GM12878 (cell line): ENCODE data around the gene PCNX1.

ENCODE experiments used
- CTCF ChIP-seq, 3 experiments: IDR thresholded peaks in 2 of 3; conservative IDR thresholded peaks in 1 of 3; 2 replicates each; pipeline ENCODE4 v1.5.1; 2011; ENCODE audit warnings: low read depth in 3 of 3, low read length in 3 of 3, mild to moderate bottlenecking in 3 of 3, control low read depth in 2 of 3, moderate library complexity in 2 of 3, inconsistent platforms in 1 of 3, mixed read lengths in 1 of 3; ENCODE audit not compliant: control insufficient read depth in 2 of 3, insufficient read depth in 1 of 3; ENCODE audit errors: extremely low read depth in 1 of 3
- EP300 ChIP-seq, 2 experiments: fragments of 150-350 bp in 1 of 2; IDR thresholded peaks; 2 replicates each; pipeline ENCODE4 v1.6.1; 2011 to 2012; ENCODE audit warnings: low read depth in 2 of 2, low read length in 2 of 2, borderline replicate concordance in 1 of 2, improper control_type of control experiment in 1 of 2, inconsistent platforms in 1 of 2; ENCODE audit not compliant: control insufficient read depth in 1 of 2
- EZH2 ChIP-seq: IDR thresholded peaks from 2 replicates; pipeline ENCODE4 v1.6.1; 2012; ENCODE audit warnings: low read depth, mild to moderate bottlenecking, control low read depth, inconsistent platforms, low read length, borderline replicate concordance; ENCODE audit not compliant: control insufficient read depth
- IKZF2 ChIP-seq, 2 experiments: fragments of 450-650 bp; IDR thresholded peaks; 2 replicates each; pipeline ENCODE4 v1.6.1; 2017; ENCODE audit warnings: mild to moderate bottlenecking in 2 of 2, moderate library complexity in 2 of 2
- IRF3 ChIP-seq: fragments of 450-650 bp; IDR thresholded peaks from 2 replicates; pipeline ENCODE4 v1.6.1; 2014; ENCODE audit warnings: mild to moderate bottlenecking
- POLR2AphosphoS5 ChIP-seq: IDR thresholded peaks from 2 replicates; pipeline ENCODE4 v1.6.1; 2011; ENCODE audit warnings: mild to moderate bottlenecking, low read length, inconsistent platforms
- SUZ12 ChIP-seq: fragments of 200-600 bp; sonication (generic); IDR thresholded peaks from one replicate; pipeline ENCODE4 v1.6.1; 2018; ENCODE audit warnings: antibody characterized with exemption, mild to moderate bottlenecking; ENCODE audit not compliant: unreplicated experiment
- TAF1 ChIP-seq: IDR thresholded peaks from 2 replicates; pipeline ENCODE4 v1.6.1; 2011; ENCODE audit warnings: mild to moderate bottlenecking, low read depth, low read length, borderline replicate concordance
- ZSCAN29 ChIP-seq: fragments of 450-650 bp; IDR thresholded peaks from 2 replicates; pipeline ENCODE4 v1.6.1; 2017; ENCODE audit warnings: mild to moderate bottlenecking, moderate library complexity

GRCh38 chr14:71135496-71135895 is 228.2 kb downstream of the PCNX1 start:
- no peak for TF ChIP-seq SUZ12
- no peak for TF ChIP-seq POLR2AphosphoS5
- no peak for TF ChIP-seq TAF1
- no peak for TF ChIP-seq EZH2
- no peak for TF ChIP-seq ZSCAN29
- no peak for TF ChIP-seq EP300 (IDR thresholded peaks at IDR 0.05; ENCODE audit: borderline replicate concordance in 1 of 2, control insufficient read depth in 1 of 2, low read depth in 2 of 2, low read length in 2 of 2)
- no peak for TF ChIP-seq CTCF (IDR thresholded peaks at IDR 0.05 in 2 of 3, conservative IDR thresholded peaks at IDR 0.05 in 1 of 3; ENCODE audit: control insufficient read depth in 2 of 3, extremely low read depth in 1 of 3, insufficient read depth in 1 of 3, low read depth in 3 of 3, low read length in 3 of 3)
- TF ChIP-seq IKZF2 (IDR thresholded peaks at IDR 0.05): no peak
- TF ChIP-seq IRF3: no peak
